ENCODE measurements around the gene SNTG2. TPM values are rescaled to one million over a fixed set of nuclear protein-coding genes. Genes with fewer than 3 reads are reported as not detected.

The SNTG2 gene
- total and polyA plus RNA-seq, 2 of the 13 experiments (the other 11 are each of a cell fraction or from before 2014, with no cell fraction given): not detected

GRCh38 chr2:1402064-1402463, 451.4 kb downstream of the SNTG2 start (continued):
- no peak for TF ChIP-seq PAX8 (CRISPR knock-in tag; IDR thresholded peaks at IDR 0.05; ENCODE audit: borderline replicate concordance)

GRCh38 chr2:1403565-1403964, 452.9 kb downstream of the SNTG2 start:
- no peaks in the 10 kb centered on the region for H3K9me3 ChIP-seq (ENCODE audit: low read length)
- no peaks in the 10 kb centered on the region for H3K36me3 ChIP-seq (replicated peaks in 1 of 2; ENCODE audit: control insufficient read depth in 1 of 2, insufficient read depth in 2 of 2, low read length in 2 of 2)
- in situ Hi-C loops (cut with HindIII; ENCODE audit: extremely low pct_ligation_motif_present, low pct_unique_long_range_greater_than_20kb) (no loop called here), intact Hi-C loops (cut with micrococcal nuclease; ENCODE audit: unreplicated experiment) (no loop called here)
- FAIRE-seq (no peak), DNase-seq (ENCODE audit: low spot score) (no peak), ATAC-seq (no peak)
- CTCF ChIA-PET (ENCODE audit: low intra/inter-chr PET ratio, low total read pairs): no interaction called here
- no peak overlapping the region for H3K4me2 ChIP-seq (ENCODE audit: low read depth, low read length)
- BruUV-seq (replicated peaks): no TSS peak
- no peak overlapping the region for H3K27ac ChIP-seq (ENCODE audit: extremely low read length, insufficient read depth, low read length)
- no peak overlapping the region for H3K9ac ChIP-seq (ENCODE audit: insufficient read depth, low read depth, low read length)
- POLR2A ChIA-PET: no interaction called here
- WGBS (ENCODE audit: low lambda C conversion rate): 19% methylated on average over 12 of the region's 12 CpGs
- no peaks in the 10 kb centered on the region for H3K79me2 ChIP-seq (ENCODE audit: insufficient read depth, low read length)
- no peaks in the 10 kb centered on the region for H4K20me1 ChIP-seq (ENCODE audit: insufficient read depth, low read length)
- no peak overlapping the region for H3K4me3 ChIP-seq (replicated peaks in 1 of 3; ENCODE audit: insufficient read depth in 1 of 3, low read depth in 2 of 3, low read length in 3 of 3)
- H2AFZ ChIP-seq (ENCODE audit: low read length): no peak overlapping the region
- peaks cover 0 to 13% of the 10 kb centered on the region in 2 experiments; a peak in 1 of 5 replicates for H3K27me3 ChIP-seq (ENCODE audit: control insufficient read depth in 1 of 2, insufficient read depth in 2 of 2, low read length in 2 of 2)
- no peaks in the 10 kb centered on the region for H3K4me1 ChIP-seq (ENCODE audit: insufficient read depth, low read length)
- TF ChIP-seq ZBTB34 (CRISPR knock-in tag; IDR thresholded peaks at IDR 0.05): no peak
- no peak for TF ChIP-seq AHDC1 (CRISPR knock-in tag; IDR thresholded peaks at IDR 0.05; ENCODE audit: borderline replicate concordance)
- no peak for TF ChIP-seq GMEB2 (CRISPR knock-in tag; IDR thresholded peaks at IDR 0.05; ENCODE audit: low read depth)
- no peak for TF ChIP-seq TCF12 (IDR thresholded peaks at IDR 0.05)
- no peak for TF ChIP-seq TCF12 (CRISPR knock-in tag; IDR thresholded peaks at IDR 0.05)
- no peak for TF ChIP-seq ARHGAP35 (CRISPR knock-in tag; IDR thresholded peaks at IDR 0.05; ENCODE audit: borderline replicate concordance)
- no peak for TF ChIP-seq ZNF263 (CRISPR knock-in tag; IDR thresholded peaks at IDR 0.05)
- no peak for TF ChIP-seq ZNF225 (CRISPR knock-in tag; IDR thresholded peaks at IDR 0.05)
- TF ChIP-seq SKIL (CRISPR knock-in tag; IDR thresholded peaks at IDR 0.05; ENCODE audit: borderline replicate concordance): no peak
